SK-N-SH treated with all-trans-retinoic acid at 6 μM for 48 hours (cell line): ENCODE data around the gene PIGL.

Experiments used
- ATAC-seq: fragments of 200-7000 bp; cut with Tn5 transposase; 3 replicates; pipeline ENCODE4 v1.9.1; 2020; ENCODE audit warnings: mild to moderate bottlenecking, moderate library complexity
- ARNTL ChIP-seq: fragments of 450-650 bp; formaldehyde crosslinking; IDR thresholded peaks from 2 replicates; pipeline ENCODE4 v1.5.0; 2020; ENCODE audit warnings: low read depth, mild to moderate bottlenecking, moderate library complexity, borderline replicate concordance
- BACH2 ChIP-seq: fragments of 250-450 bp; sonication (Bioruptor Pico); IDR thresholded peaks from 2 replicates; pipeline ENCODE4 v1.9.0; 2021; ENCODE audit warnings: mild to moderate bottlenecking, borderline replicate concordance
- CSDC2 ChIP-seq: fragments of 250-450 bp; sonication (Bioruptor Pico); IDR thresholded peaks from 2 replicates; pipeline ENCODE4 v1.5.0; 2020; ENCODE audit warnings: mild to moderate bottlenecking, moderate library complexity
- CSRNP3 ChIP-seq: fragments of 250-450 bp; sonication (Bioruptor Pico); IDR thresholded peaks from 2 replicates; pipeline ENCODE4 v1.5.1; 2021; ENCODE audit warnings: mild to moderate bottlenecking, moderate library complexity
- ISL1 ChIP-seq: fragments of 250-450 bp; sonication (Bioruptor Pico); IDR thresholded peaks from 2 replicates; pipeline ENCODE4 v2.1.2; 2022; ENCODE audit warnings: mild to moderate bottlenecking, moderate library complexity
- OSR1 ChIP-seq: fragments of 250-450 bp; sonication (Bioruptor Pico); IDR thresholded peaks from 2 replicates; pipeline ENCODE4 v1.8.0; 2022; ENCODE audit warnings: moderate library complexity, mild to moderate bottlenecking, inconsistent platforms
- PATZ1 ChIP-seq: fragments of 250-450 bp; sonication (Bioruptor Pico); IDR thresholded peaks from 2 replicates; pipeline ENCODE4 v1.8.0; 2020; ENCODE audit warnings: mild to moderate bottlenecking, moderate library complexity, borderline replicate concordance
- POU6F1 ChIP-seq: fragments of 250-450 bp; sonication (Bioruptor Pico); IDR thresholded peaks from 2 replicates; pipeline ENCODE4 v1.8.0; 2021; ENCODE audit warnings: low read depth, mild to moderate bottlenecking, moderate library complexity, borderline replicate concordance
- RARB ChIP-seq: fragments of 250-450 bp; sonication (Bioruptor Pico); IDR thresholded peaks from 2 replicates; pipeline ENCODE4 v1.8.0; 2021; ENCODE audit warnings: mild to moderate bottlenecking, moderate library complexity
- SNAI2 ChIP-seq: fragments of 250-450 bp; sonication (Bioruptor Pico); IDR thresholded peaks from 2 replicates; pipeline ENCODE4 v1.5.0; 2020; ENCODE audit warnings: mild to moderate bottlenecking, moderate library complexity
- TCF4 ChIP-seq: fragments of 250-450 bp; sonication (Bioruptor Pico); IDR thresholded peaks from 2 replicates; pipeline ENCODE4 v1.8.0; 2021; ENCODE audit warnings: mild to moderate bottlenecking, moderate library complexity, borderline replicate concordance
- ZFP30 ChIP-seq: fragments of 450-650 bp; formaldehyde crosslinking; IDR thresholded peaks from 2 replicates; pipeline ENCODE4 v1.5.0; 2022; ENCODE audit warnings: mild to moderate bottlenecking, moderate library complexity
- ZNF565 ChIP-seq: fragments of 450-650 bp; formaldehyde crosslinking; conservative IDR thresholded peaks from 2 replicates; pipeline ENCODE4 v1.5.0; 2020; ENCODE audit warnings: low read depth, mild to moderate bottlenecking, moderate library complexity
- ZNF70 ChIP-seq: fragments of 450-650 bp; formaldehyde crosslinking; IDR thresholded peaks from 2 replicates; pipeline ENCODE4 v1.5.0; 2020; ENCODE audit warnings: mild to moderate bottlenecking, moderate library complexity
- ZNF8 ChIP-seq: fragments of 450-650 bp; formaldehyde crosslinking; IDR thresholded peaks from 2 replicates; pipeline ENCODE4 v1.5.0; 2020; ENCODE audit warnings: mild to moderate bottlenecking, moderate library complexity
- TF ChIP-seq, protein P1 (sequence below): fragments of 250-450 bp; sonication (Bioruptor Pico); IDR thresholded peaks from 2 replicates; pipeline ENCODE4 v1.5.0; 2020; ENCODE audit warnings: mild to moderate bottlenecking, moderate library complexity
- TF ChIP-seq, protein P2 (sequence below): fragments of 250-450 bp; sonication (Bioruptor Pico); IDR thresholded peaks from 2 replicates; pipeline ENCODE4 v1.5.1; 2020; ENCODE audit warnings: low read depth, mild to moderate bottlenecking, moderate library complexity

The PIGL gene

DNA sequence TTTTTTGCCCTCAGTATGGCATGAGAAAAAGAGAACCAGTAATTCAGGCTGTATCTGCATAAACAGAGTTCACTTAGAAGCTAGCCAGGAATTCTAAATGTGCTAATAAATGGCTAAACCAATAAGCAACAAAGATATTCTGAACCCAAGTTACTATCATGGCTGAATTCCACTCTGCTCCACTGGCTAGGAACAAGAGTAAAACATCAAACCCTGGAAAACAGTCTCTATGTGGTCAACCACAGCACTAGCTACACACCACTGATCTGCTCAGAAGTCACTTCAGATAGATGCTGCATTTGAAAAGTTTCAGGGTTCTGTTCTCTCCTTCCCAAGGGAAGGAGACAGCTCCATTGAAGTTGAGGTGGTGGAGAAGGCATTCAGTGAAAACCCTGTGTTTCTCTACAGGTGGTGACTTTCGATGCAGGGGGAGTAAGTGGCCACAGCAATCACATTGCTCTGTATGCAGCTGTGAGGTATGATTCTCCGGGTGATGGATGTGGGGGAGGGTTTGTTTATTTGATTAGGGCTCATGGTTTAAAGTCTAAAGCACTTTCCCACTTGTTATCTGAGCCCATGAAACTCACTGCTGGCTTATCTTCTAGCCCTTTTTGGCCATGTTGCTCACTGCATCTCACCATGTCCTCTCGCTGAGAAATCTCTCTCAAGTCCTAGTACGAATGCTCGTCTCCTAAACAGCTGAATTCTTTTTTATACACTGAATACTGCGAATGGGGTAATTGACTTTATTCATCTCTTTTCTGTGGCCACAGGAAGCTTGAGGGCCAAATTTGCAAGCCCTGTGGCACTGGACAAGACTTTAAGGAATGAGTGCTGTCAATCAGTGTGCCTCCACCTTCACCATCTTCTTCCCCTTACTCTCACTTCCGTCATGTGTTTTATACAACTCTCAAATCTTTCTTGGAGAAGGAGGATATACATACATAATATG, 96.4 kb downstream of the PIGL start:
- TF ChIP-seq RARB (CRISPR knock-in tag) (no peak), ARNTL (no peak), ZFP30 (CRISPR knock-in tag) (no peak), SNAI2 (no peak), PATZ1 (CRISPR knock-in tag) (no peak), CSDC2 (CRISPR knock-in tag) (no peak), CSRNP3 (no peak)
- TF ChIP-seq, protein P1, sequence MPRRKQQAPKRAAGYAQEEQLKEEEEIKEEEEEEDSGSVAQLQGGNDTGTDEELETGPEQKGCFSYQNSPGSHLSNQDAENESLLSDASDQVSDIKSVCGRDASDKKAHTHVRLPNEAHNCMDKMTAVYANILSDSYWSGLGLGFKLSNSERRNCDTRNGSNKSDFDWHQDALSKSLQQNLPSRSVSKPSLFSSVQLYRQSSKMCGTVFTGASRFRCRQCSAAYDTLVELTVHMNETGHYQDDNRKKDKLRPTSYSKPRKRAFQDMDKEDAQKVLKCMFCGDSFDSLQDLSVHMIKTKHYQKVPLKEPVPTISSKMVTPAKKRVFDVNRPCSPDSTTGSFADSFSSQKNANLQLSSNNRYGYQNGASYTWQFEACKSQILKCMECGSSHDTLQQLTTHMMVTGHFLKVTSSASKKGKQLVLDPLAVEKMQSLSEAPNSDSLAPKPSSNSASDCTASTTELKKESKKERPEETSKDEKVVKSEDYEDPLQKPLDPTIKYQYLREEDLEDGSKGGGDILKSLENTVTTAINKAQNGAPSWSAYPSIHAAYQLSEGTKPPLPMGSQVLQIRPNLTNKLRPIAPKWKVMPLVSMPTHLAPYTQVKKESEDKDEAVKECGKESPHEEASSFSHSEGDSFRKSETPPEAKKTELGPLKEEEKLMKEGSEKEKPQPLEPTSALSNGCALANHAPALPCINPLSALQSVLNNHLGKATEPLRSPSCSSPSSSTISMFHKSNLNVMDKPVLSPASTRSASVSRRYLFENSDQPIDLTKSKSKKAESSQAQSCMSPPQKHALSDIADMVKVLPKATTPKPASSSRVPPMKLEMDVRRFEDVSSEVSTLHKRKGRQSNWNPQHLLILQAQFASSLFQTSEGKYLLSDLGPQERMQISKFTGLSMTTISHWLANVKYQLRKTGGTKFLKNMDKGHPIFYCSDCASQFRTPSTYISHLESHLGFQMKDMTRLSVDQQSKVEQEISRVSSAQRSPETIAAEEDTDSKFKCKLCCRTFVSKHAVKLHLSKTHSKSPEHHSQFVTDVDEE (CRISPR knock-in tag), result no peak
- no peak for ATAC-seq

GRCh38 chr17:16314189-16314588, 97.2 kb downstream of the PIGL start:
- TF ChIP-seq ZNF565 (CRISPR knock-in tag), result no peak
- no peak for TF ChIP-seq RARB (CRISPR knock-in tag)
- TF ChIP-seq ISL1, result no peak
- no peak for TF ChIP-seq ARNTL
- TF ChIP-seq BACH2 (CRISPR knock-in tag), result no peak
- no peak for TF ChIP-seq POU6F1 (CRISPR knock-in tag)
- TF ChIP-seq, protein P1 (CRISPR knock-in tag), result no peak
- TF ChIP-seq ZFP30 (CRISPR knock-in tag), result no peak
- TF ChIP-seq, protein P2, sequence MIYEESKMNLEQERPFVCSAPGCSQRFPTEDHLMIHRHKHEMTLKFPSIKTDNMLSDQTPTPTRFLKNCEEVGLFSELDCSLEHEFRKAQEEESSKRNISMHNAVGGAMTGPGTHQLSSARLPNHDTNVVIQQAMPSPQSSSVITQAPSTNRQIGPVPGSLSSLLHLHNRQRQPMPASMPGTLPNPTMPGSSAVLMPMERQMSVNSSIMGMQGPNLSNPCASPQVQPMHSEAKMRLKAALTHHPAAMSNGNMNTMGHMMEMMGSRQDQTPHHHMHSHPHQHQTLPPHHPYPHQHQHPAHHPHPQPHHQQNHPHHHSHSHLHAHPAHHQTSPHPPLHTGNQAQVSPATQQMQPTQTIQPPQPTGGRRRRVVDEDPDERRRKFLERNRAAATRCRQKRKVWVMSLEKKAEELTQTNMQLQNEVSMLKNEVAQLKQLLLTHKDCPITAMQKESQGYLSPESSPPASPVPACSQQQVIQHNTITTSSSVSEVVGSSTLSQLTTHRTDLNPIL (CRISPR knock-in tag), result no peak
- TF ChIP-seq ZNF70 (CRISPR knock-in tag), result no peak
- TF ChIP-seq TCF4 (CRISPR knock-in tag), result no peak
- TF ChIP-seq OSR1 (CRISPR knock-in tag), result no peak
- no peak for TF ChIP-seq ZNF8 (CRISPR knock-in tag)
- no peak for ATAC-seq
